SJSA1 (cell line): Measurements from ENCODE around the gene MYO15B. TPM values are rescaled to one million over a fixed set of nuclear protein-coding genes. Genes with fewer than 3 reads are reported as not detected.

Experiments
- DNase-seq, 2 experiments: peaks; one replicate each; pipeline ENCODE4 v3.0.0-alpha.2; 2015 to 2020; ENCODE audit warnings: low spot score in 2 of 2, low read depth in 1 of 2
- H3K27ac ChIP-seq: fragments of 250-450 bp; sonication (Bioruptor Pico); 2 replicates; pipeline ENCODE4 v1.5.1; 2020; ENCODE audit warnings: mild to moderate bottlenecking, moderate library complexity
- H3K27me3 ChIP-seq: fragments of 250-450 bp; sonication (Bioruptor Pico); replicated peaks from 2 replicates; pipeline ENCODE4 v1.5.1; 2020; ENCODE audit warnings: mild to moderate bottlenecking, moderate library complexity
- H3K36me3 ChIP-seq: fragments of 250-450 bp; sonication (Bioruptor Pico); 2 replicates; pipeline ENCODE4 v1.5.1; 2020; ENCODE audit warnings: mild to moderate bottlenecking
- H3K4me1 ChIP-seq: fragments of 250-450 bp; sonication (Bioruptor Pico); replicated peaks from 2 replicates; pipeline ENCODE4 v1.6.1; 2021; ENCODE audit warnings: mild to moderate bottlenecking
- H3K4me3 ChIP-seq: fragments of 250-450 bp; sonication (Bioruptor Pico); 2 replicates; pipeline ENCODE4 v1.5.1; 2020; ENCODE audit warnings: mild to moderate bottlenecking
- H3K9me3 ChIP-seq: fragments of 250-450 bp; sonication (Bioruptor Pico); replicated peaks from 2 replicates; pipeline ENCODE4 v1.5.1; 2020; ENCODE audit warnings: mild to moderate bottlenecking
- total RNA-seq: library from RNA; depleted of rRNA; stranded (reverse); fragments of >200 nt; shearing (Covaris generic); gene quantifications from 2 replicates; pipeline ENCODE4 v1.2.3, GENCODE V29; 2014

Gene MYO15B
- total RNA-seq, 1 experiment from 2014 or later: 0.03 TPM

GRCh38 chr17:75552425-75553294 is 34.9 kb upstream of the MYO15B start:
- DNase-seq: peak in 1 of 2 experiments; percentile 40
- H3K27ac ChIP-seq: no peak overlapping the region
- no peaks in the 10 kb centered on the region for H3K36me3 ChIP-seq
- no peak overlapping the region for H3K4me3 ChIP-seq
- H3K9me3 ChIP-seq: no peaks in the 10 kb centered on the region
- H3K27me3 ChIP-seq: 0 out of 2 replicates have a peak, but pooled peaks cover 2% of the 10 kb centered on the region
- peaks cover 15% of the 10 kb centered on the region for H3K4me1 ChIP-seq

GRCh38 chr17:75553295-75554110 is 34.1 kb upstream of the MYO15B start:
- H3K36me3 ChIP-seq: no peaks in the 10 kb centered on the region
- no peak overlapping the region for H3K27ac ChIP-seq
- peaks cover 15% of the 10 kb centered on the region for H3K4me1 ChIP-seq
- no peaks in the 10 kb centered on the region for H3K9me3 ChIP-seq
- DNase-seq: no peak
- no peaks in the 10 kb centered on the region for H3K27me3 ChIP-seq
- H3K4me3 ChIP-seq: no peak overlapping the region

GRCh38 chr17:75555679-75556153 is 31.9 kb upstream of the MYO15B start:
- H3K9me3 ChIP-seq: no peaks in the 10 kb centered on the region
- no peak for DNase-seq
- no peaks in the 10 kb centered on the region for H3K36me3 ChIP-seq
- H3K4me1 ChIP-seq: peaks cover 15% of the 10 kb centered on the region
- H3K27ac ChIP-seq: no peak overlapping the region
- no peaks in the 10 kb centered on the region for H3K27me3 ChIP-seq
- H3K4me3 ChIP-seq: no peak overlapping the region

- no peak overlapping the region for H3K4me3 ChIP-seq
- H3K4me1 ChIP-seq: peaks cover 15% of the 10 kb centered on the region
- no peaks in the 10 kb centered on the region for H3K27me3 ChIP-seq
- H3K27ac ChIP-seq: no peak overlapping the region
- DNase-seq: no peak
- H3K9me3 ChIP-seq: no peaks in the 10 kb centered on the region
- H3K36me3 ChIP-seq: no peaks in the 10 kb centered on the region
Observed at GRCh38 chr17:75557075-75557851, 30.3 kb upstream of the MYO15B start.

- Histone ChIP-seq H3K27me3 (no peaks in the 10 kb centered on the region), H3K27ac (no peak overlapping the region)
- no peak for DNase-seq
Observed at GRCh38 chr17:75557852-75558665, 29.5 kb upstream of the MYO15B start.

GRCh38 chr17:75558666-75559530 is 28.7 kb upstream of the MYO15B start:
- DNase-seq: no peak
- Histone ChIP-seq H3K9me3 (no peaks in the 10 kb centered on the region), H3K27ac (no peak overlapping the region), H3K36me3 (no peaks in the 10 kb centered on the region), H3K4me3 (no peak overlapping the region), H3K27me3 (no peaks in the 10 kb centered on the region), H3K4me1 (peaks cover under 1% of the 10 kb centered on the region; the same call in 1 of the 2 replicates)

More at GRCh38 chr17:75557852-75558665, 29.5 kb upstream of the MYO15B start:
- Histone ChIP-seq H3K36me3 (no peaks in the 10 kb centered on the region), H3K4me3 (no peak overlapping the region), H3K9me3 (no peaks in the 10 kb centered on the region), H3K4me1 (peaks cover 9% of the 10 kb centered on the region)

- H3K9me3 ChIP-seq: no peaks in the 10 kb centered on the region
- DNase-seq: no peak
- no peak overlapping the region for H3K27ac ChIP-seq
- no peaks in the 10 kb centered on the region for H3K4me1 ChIP-seq
- no peaks in the 10 kb centered on the region for H3K27me3 ChIP-seq
- H3K36me3 ChIP-seq: no peaks in the 10 kb centered on the region
- H3K4me3 ChIP-seq: no peak overlapping the region
Observed at GRCh38 chr17:75559958-75560533, 27.6 kb upstream of the MYO15B start.

GRCh38 chr17:75561927-75562603 is 25.5 kb upstream of the MYO15B start:
- Histone ChIP-seq H3K36me3 (no peaks in the 10 kb centered on the region), H3K27me3 (no peaks in the 10 kb centered on the region), H3K27ac (no peak overlapping the region), H3K9me3 (no peaks in the 10 kb centered on the region), H3K4me3 (no peak overlapping the region), H3K4me1 (no peaks in the 10 kb centered on the region)
- DNase-seq: no peak

GRCh38 chr17:75563063-75563758 is 24.4 kb upstream of the MYO15B start:
- no peak overlapping the region for H3K4me3 ChIP-seq
- H3K27me3 ChIP-seq: no peaks in the 10 kb centered on the region
- H3K4me1 ChIP-seq: no peaks in the 10 kb centered on the region
- H3K36me3 ChIP-seq: no peaks in the 10 kb centered on the region
- no peaks in the 10 kb centered on the region for H3K9me3 ChIP-seq
- no peak for DNase-seq
- H3K27ac ChIP-seq: no peak overlapping the region

GRCh38 chr17:75564195-75564594 is 23.4 kb upstream of the MYO15B start:
- H3K36me3 ChIP-seq: no peaks in the 10 kb centered on the region
- H3K27me3 ChIP-seq: no peaks in the 10 kb centered on the region
- H3K9me3 ChIP-seq: no peaks in the 10 kb centered on the region
- DNase-seq: no peak
- no peak overlapping the region for H3K27ac ChIP-seq
- H3K4me3 ChIP-seq: no peak overlapping the region
- no peaks in the 10 kb centered on the region for H3K4me1 ChIP-seq

GRCh38 chr17:75565066-75565465 is 22.5 kb upstream of the MYO15B start:
- H3K4me3 ChIP-seq: no peak overlapping the region
- no peak overlapping the region for H3K27ac ChIP-seq
- DNase-seq: no peak
- no peaks in the 10 kb centered on the region for H3K27me3 ChIP-seq
- H3K4me1 ChIP-seq: no peaks in the 10 kb centered on the region
- H3K9me3 ChIP-seq: no peaks in the 10 kb centered on the region
- H3K36me3 ChIP-seq: no peaks in the 10 kb centered on the region
